Activated T-cell treated with anti-CD3 and anti-CD28 coated beads for 24 hours (primary cell): ENCODE data around the gene ZFPM1.
A peak's percentile ranks its signal among the peaks of the same experiment; 100 is the strongest.
"Not testable (repeated sequence)": the region's sequence is repeated elsewhere in the genome, so short reads cannot be mapped to it uniquely, and the experiment has no call there.

Experiments
- DNase-seq: peaks from one replicate; pipeline ENCODE4 v3.0.0-alpha.2; 2020; ENCODE audit warnings: low read depth

The ZFPM1 gene

GRCh38 chr16:88466175-88466862 lies 13.2 kb downstream of the ZFPM1 start:
- no peak for DNase-seq

- no peak for DNase-seq
Observed at GRCh38 chr16:88466949-88467348, 13.9 kb downstream of the ZFPM1 start.

- DNase-seq: no peak
Observed at GRCh38 chr16:88467541-88467944, 14.5 kb downstream of the ZFPM1 start.

GRCh38 chr16:88468275-88469129 lies 15.4 kb downstream of the ZFPM1 start:
- no peak for DNase-seq

- peak; percentile 26 for DNase-seq
Observed at GRCh38 chr16:88469615-88470395, 16.7 kb downstream of the ZFPM1 start.

- DNase-seq: not testable (repeated sequence)
Observed at GRCh38 chr16:88470396-88470680, 17.3 kb downstream of the ZFPM1 start.

GRCh38 chr16:88470696-88471095 lies 17.6 kb downstream of the ZFPM1 start:
- not testable (repeated sequence) for DNase-seq

- DNase-seq: no peak
Observed at GRCh38 chr16:88471115-88471514, 18.0 kb downstream of the ZFPM1 start.

- no peak for DNase-seq
Observed at GRCh38 chr16:88471575-88471974, 18.5 kb downstream of the ZFPM1 start.

- no peak for DNase-seq
Observed at GRCh38 chr16:88472069-88472468, 19.0 kb downstream of the ZFPM1 start.

GRCh38 chr16:88472637-88473205 lies 19.6 kb downstream of the ZFPM1 start:
- DNase-seq: no peak

GRCh38 chr16:88473666-88474534 lies 20.8 kb downstream of the ZFPM1 start:
- DNase-seq: no peak

GRCh38 chr16:88475037-88475436 lies 22.0 kb downstream of the ZFPM1 start:
- no peak for DNase-seq

- no peak for DNase-seq
Observed at GRCh38 chr16:88476203-88476602, 23.1 kb downstream of the ZFPM1 start.

- no peak for DNase-seq
Observed at GRCh38 chr16:88476817-88477397, 23.8 kb downstream of the ZFPM1 start.

- DNase-seq: peak; percentile 21
Observed at GRCh38 chr16:88477631-88478519, 24.8 kb downstream of the ZFPM1 start.

GRCh38 chr16:88478889-88479792 lies 26.1 kb downstream of the ZFPM1 start:
- DNase-seq: no peak

GRCh38 chr16:88479793-88480760 lies 27.0 kb downstream of the ZFPM1 start:
- DNase-seq: no peak
